Glomerular visceral epithelial cell (primary cell): ENCODE results near the gene EGFL7.
"Not testable (repeated sequence)": the region's sequence is repeated elsewhere in the genome, so short reads cannot be mapped to it uniquely, and the experiment has no call there.

Experiments used
- DNase-seq: peaks from one replicate; pipeline ENCODE4 v3.0.0-alpha.2; 2016; ENCODE audit errors: extremely low spot score

The EGFL7 gene

GRCh38 chr9:136697821-136698526 lies 35.3 kb downstream of the EGFL7 start:
- no peak for DNase-seq

DNA sequence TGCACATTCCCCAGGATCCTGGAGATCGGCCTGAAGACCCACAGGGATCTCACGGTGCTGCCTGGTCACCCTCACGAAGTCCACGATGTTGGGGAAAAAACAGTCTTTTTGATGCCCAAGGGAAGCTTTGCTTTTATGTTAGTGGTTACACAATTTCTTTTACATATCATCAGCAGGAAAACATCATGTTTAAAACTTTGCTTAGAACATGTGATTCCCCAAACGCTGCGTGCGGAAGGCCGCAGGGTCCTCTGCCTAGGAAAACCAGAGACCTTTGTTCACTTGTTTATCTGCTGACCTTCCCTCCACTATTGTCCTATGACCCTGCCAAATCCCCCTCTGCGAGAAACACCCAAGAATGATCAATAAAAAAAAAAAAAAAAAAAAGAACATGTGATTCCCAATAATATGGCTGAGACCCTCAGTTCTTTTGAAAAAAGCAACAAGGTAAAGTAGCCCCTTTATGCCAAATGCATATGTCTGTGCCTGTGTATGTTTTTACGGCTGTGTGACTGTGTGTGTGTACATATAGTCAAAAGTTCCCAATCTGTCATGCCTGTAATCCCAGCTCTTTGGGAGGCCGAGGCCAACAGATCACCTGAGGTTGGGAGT lies 36.0 kb downstream of the EGFL7 start:
- DNase-seq, result no peak

DNA sequence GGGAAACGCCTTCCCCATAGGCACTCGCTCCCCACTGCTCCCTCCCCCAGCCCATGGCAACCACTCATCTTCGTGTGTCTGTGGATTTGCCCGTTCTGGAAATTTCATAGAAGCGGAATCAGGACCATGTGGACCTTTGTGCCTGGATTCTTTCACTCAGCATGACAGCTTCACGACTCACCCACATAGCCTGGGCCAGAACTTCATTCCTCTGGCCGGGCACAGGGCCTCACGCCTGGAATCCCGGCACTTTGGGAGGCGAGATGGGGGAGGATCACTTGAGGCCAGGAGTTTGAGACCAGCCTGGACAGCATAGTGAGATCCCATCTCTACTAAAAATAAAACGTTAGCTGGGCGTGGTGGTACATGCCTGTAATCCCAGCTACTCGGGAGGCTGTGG lies 37.6 kb downstream of the EGFL7 start:
- no peak for DNase-seq

- peak; percentile 25 for DNase-seq
Observed at GRCh38 chr9:136700959-136701667, 38.4 kb downstream of the EGFL7 start.

GRCh38 chr9:136701668-136702053 lies 38.9 kb downstream of the EGFL7 start:
- DNase-seq, result no peak

- DNase-seq, result no peak
Observed at GRCh38 chr9:136703276-136703860, 40.7 kb downstream of the EGFL7 start.

- DNase-seq, result not testable (repeated sequence)
Observed at GRCh38 chr9:136704741-136705140, 42.0 kb downstream of the EGFL7 start.

GRCh38 chr9:136705564-136705963 lies 42.8 kb downstream of the EGFL7 start:
- no peak for DNase-seq

GRCh38 chr9:136707011-136707410 lies 44.3 kb downstream of the EGFL7 start:
- DNase-seq, result no peak

- no peak for DNase-seq
Observed at GRCh38 chr9:136707849-136708517, 45.3 kb downstream of the EGFL7 start.

GRCh38 chr9:136709454-136710109 lies 46.9 kb downstream of the EGFL7 start:
- DNase-seq, result no peak

DNA sequence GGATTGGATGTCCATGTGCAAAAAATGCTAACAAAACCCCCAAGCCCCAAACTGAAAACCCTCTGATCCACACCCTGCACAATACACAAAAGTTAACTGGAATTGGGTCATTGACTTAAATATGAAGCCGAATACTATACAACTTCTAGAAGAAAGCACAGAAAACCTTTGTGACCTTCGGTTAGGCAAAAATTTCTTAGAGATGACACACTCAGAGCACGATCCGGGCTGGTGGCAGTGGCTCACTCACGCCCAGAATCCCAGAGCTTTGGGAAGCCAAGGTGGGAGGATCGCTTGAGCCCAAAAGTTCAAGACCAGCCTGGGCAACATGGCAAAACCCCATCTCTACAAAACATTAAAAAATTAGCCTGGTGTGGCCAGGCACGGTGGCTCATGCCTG lies 47.8 kb downstream of the EGFL7 start:
- DNase-seq, result no peak

DNA sequence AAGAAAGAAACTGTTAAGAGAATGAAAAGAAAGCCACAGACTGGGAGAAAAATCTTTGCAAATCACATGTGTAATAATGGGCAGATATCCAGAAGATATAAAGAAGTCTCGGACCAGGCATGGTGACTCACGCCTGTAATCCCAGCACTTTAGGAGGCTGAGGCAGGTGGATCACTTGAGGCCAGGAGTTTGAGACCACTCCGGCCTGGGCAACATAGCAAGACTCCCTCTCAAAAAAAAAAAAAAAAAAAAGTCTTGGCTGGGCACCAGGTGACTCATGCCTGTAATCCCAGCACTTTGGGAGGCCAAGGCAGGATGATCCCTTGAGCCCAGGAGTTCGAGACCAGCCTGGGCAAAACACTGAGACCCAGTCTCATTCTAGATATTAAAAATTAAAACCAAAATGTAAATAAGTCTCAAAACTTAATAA lies 48.5 kb downstream of the EGFL7 start:
- peak; percentile 37 for DNase-seq

- no peak for DNase-seq
Observed at GRCh38 chr9:136711751-136712689, 49.3 kb downstream of the EGFL7 start, which contains the start of gene DIPK1B. DIPK1B (plus strand) TSS chr9:136712572; CDS start chr9:136712666, 94 bp downstream.

DNA sequence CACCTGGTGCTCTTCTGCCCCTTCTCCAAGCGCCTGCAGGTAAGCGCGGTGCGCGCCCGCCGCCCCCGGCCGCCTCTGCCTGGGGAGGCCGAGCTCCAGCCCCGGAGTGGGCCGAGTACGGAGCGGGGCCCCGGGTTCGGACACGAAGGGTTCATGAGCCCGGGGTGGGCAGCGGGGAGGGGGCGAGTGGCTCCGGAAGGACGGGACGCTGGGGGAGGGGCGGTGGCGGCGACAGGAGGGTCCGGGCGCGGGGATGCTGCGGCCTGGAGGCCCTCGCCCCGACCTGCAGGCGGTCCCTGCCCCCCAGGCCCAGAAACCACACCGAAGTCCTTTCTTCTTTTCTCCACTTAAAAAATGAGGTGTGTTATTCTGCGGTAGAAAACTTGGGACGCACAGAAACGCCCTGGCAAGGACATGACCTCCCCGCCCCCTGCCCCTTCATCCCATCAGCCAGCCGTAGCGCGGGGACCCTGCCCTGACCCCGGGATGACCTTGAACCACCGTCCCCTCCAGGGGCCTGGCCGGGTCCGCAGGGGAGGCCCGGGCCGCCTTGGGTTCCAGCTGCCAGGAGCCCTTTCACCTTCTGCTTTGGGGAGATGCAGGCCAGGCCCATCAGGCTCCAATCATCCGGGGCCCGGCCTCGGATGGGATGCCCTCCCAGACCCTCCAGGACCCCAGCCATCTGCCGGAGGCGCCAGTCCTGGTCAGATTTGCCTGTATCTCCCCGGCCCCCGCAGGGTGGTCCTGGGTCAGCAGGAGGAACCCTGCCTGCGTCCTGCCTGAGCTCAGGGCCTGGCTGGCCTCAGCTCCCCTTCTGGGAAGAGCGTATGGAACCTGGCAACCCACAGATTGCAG lies 50.2 kb downstream of the EGFL7 start:
- no peak for DNase-seq

GRCh38 chr9:136713550-136713949 lies 50.8 kb downstream of the EGFL7 start:
- DNase-seq, result no peak

GRCh38 chr9:136714096-136714892 lies 51.6 kb downstream of the EGFL7 start:
- no peak for DNase-seq

DNA sequence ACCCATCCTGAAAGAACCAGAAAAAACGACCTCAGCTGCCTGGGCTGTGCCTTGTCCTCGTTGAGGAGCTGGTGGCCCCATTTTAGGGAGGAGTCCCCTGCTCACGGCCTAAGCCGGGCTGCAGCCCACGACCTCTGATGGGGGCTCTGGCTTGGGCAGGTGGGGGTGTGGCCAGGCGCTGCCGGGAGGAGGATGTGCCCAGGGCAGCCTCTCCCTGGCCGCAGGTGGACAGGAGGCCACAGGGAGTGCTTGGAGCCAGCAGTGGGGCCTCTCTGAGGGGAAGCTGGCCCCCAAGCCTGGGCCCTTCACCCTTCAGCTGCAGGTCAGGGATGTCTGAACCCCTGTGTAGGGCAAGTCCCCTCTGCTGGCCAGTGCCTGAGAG lies 52.2 kb downstream of the EGFL7 start:
- no peak for DNase-seq

DNA sequence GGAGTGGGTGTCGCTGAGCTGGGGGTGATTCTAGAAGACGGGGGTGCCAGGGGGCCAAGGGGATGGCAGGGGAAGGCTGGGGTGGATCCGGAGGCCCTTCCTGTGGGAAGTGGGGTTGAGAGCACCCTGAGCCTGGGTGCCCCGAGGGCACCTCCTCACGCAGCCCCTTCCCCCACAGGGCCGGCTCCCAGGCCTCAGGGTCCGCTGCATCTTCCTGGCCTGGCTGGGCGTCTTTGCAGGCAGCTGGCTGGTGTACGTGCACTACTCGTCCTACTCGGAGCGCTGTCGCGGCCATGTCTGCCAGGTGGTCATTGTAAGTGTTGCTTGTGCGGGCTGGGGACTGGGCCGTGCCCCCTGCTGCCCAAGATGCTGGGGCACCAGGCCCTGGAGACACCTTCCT lies 54.7 kb downstream of the EGFL7 start:
- DNase-seq, result no peak
